Stimulated activated CD4-positive, alpha-beta T cell treated with anti-CD3 and anti-CD28 coated beads, Interleukin-15, amount 100 ng/mL, for 1 hour (primary cell): ENCODE data around the gene PEPD.
A peak's percentile ranks its signal among the peaks of the same experiment; 100 is the strongest.

Experiments
- DNase-seq, 2 donors: peaks; one replicate each; pipeline ENCODE4 v3.0.0-alpha.2; 2020; ENCODE audit warnings: low read depth in 1 of 2, low spot score in 1 of 2

The PEPD gene

GRCh38 chr19:33408538-33409434 lies 112.8 kb downstream of the PEPD start:
- no peak for DNase-seq

GRCh38 chr19:33408116-33408515 lies 113.5 kb downstream of the PEPD start:
- DNase-seq, result no peak

GRCh38 chr19:33407716-33408115 lies 113.9 kb downstream of the PEPD start:
- no peak for DNase-seq

- DNase-seq, result no peak
Measured at GRCh38 chr19:33407140-33407551, 114.4 kb downstream of the PEPD start.

DNA sequence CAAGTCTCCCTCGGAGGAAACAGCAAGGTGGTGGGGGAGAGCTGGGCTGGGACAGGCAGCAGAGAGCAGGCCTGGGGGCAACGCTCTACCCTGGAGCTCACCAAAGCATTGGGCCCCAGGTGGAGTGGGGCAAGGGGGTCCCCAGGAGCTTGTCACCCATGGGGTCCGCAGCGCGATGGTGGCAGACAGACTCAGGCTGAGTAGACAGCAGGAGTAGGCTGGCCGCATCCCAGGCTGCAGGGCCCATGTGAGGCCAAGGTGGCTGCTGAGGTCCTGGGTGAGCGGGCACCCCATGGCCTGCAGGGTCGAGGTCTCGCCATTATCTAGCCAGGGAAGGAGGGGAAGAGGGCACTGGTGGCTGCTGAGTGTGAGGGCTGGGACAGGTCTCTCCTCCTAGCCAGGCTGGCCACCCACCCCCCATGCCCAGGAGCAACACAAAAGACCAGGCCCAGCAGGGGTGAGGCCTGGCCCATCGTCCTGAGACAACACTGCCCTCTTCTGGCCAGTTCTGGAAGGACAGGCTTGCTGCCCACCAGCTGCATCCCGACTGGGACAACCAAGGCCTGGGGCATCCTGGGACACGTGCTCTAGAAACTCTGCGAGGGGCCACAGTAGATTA lies 115.0 kb downstream of the PEPD start:
- DNase-seq, result peak; percentile 56 to 64

GRCh38 chr19:33405553-33406461 lies 115.8 kb downstream of the PEPD start:
- DNase-seq, result no peak

DNA sequence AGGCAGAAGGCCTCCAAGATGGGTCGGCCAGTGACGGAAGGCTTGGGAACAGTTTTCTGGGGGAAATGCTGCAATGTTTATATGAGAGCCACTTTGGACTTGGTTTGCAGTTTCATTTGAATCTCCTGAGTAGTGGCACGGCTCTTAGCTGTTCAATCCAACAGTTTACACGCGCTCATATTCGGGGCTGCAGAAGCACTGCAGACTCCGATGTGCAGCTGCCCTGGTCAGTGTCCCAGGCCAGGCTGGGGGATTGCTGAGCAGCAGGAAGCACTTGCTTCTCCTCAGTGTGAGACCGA lies 116.4 kb downstream of the PEPD start:
- DNase-seq, result no peak

GRCh38 chr19:33404506-33405253 lies 116.9 kb downstream of the PEPD start:
- no peak for DNase-seq

- DNase-seq, result no peak
Measured at GRCh38 chr19:33403973-33404304, 117.7 kb downstream of the PEPD start.

GRCh38 chr19:33403221-33403972 lies 118.2 kb downstream of the PEPD start:
- DNase-seq, result no peak

DNA sequence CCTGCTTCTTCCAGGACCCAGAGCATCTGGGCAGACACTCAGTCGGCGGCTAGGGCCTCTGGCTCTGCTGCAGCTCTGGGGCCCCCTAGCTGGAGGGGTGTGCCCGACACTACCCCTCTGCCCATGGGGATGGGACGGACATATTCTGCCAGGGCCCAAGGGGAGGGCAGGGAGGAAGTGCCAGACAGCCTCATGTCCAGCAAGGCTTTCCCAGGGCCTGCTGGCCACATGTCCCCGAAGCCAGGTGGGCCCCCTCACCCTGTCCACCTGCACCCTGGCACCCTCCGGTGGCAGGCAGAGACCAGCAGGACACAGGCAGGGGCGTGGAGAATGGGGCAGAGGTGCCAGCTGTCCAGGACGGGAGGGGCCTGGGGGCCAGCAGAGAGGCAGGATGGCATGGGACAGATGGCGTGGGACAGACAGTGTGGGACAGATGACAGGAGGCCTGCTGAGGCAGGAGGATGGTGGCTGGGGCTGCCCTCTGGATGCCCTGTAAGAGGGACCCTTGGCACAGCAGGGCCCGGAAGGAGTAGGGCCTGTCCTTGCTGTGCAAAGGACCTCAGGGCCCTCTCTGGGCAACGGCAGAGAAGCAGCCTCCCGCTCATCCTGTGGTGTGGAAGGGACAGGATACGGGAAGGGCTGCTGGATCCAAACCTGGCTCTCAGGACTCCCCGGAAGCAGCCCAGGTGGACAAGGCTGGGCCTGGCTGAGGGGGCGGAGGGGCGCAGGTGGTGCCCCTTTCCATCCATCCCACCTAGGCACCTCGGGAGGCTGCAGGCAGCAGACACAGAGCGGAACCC lies 119.0 kb downstream of the PEPD start:
- no peak for DNase-seq

- no peak for DNase-seq
Measured at GRCh38 chr19:33401683-33402420, 119.7 kb downstream of the PEPD start.

DNA sequence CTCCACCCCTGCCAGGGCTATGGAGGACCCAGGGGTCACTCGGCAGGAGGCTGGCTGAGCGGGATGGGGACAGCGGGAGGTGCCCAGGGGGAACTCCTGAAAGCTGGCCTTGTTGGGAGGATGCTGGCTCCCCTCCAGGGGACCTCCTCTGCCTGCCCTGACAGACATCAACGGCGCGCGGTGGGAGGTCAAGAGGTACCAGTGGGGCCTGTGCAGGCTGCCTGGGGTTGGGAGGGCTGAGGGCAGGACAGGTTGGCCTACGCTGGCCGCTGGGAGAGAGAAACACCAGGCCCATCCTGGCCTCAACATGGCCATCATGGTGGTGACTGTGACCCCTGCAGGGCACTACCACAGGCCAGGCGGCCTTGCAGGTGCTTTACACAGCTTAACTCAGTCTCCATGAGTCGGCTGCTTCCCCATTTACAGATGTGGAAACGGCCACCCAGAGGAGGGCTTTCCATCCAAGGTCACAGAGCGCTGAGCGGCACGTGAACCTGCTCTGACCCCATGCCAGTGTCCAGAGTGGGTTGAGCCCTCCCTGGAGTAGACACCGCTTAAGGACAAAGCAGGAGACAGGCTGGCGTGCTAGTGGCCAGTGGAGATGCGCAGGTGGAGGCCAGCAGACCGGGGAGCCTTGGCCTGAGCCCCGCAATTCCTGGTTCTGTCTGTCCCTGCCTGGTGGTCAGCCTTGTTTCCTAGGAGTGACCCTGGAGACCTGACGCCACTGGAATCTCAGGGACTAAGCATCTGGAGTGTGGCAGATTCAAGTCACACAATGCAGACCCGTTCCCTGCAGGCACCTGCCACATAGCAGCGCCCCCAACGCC lies 120.5 kb downstream of the PEPD start:
- DNase-seq, result no peak

GRCh38 chr19:33399745-33400681 lies 121.6 kb downstream of the PEPD start:
- no peak for DNase-seq

- DNase-seq, result no peak
Measured at GRCh38 chr19:33399081-33399744, 122.4 kb downstream of the PEPD start.

- no peak for DNase-seq
Measured at GRCh38 chr19:33398361-33399060, 123.1 kb downstream of the PEPD start.
